SIG-M5 treated with dmso at 0.1 percent for 504 hours (cell line): ENCODE measurements around the gene SLC30A4.

Source experiments
- DNase-seq: peaks from one replicate; lab custom pipeline; 2025; ENCODE audit not compliant: unreplicated experiment; lab: John Stamatoyannopoulos, UW

SLC30A4 gene

DNA sequence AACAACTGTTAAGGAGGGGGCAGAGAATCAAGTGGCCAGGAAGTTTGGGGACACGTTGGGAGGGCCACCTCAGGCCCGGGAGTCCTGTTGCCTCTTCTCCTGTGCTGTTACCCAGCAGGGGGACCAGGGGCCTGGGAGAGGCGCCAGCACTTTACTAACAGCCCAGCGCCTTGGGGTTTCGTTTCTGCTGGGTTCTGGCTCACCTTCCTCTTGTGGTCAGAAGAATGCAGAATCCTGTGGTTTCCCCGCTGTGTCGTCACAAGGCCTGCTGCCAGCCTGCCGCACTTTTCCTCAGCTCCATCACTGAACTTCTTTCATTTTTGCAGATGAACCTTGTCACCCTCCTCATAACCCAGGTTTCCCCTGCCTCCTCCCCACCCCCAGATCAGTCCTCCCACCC lies 67.7 kb downstream of the SLC30A4 start:
- peak; percentile 88 for DNase-seq

DNA sequence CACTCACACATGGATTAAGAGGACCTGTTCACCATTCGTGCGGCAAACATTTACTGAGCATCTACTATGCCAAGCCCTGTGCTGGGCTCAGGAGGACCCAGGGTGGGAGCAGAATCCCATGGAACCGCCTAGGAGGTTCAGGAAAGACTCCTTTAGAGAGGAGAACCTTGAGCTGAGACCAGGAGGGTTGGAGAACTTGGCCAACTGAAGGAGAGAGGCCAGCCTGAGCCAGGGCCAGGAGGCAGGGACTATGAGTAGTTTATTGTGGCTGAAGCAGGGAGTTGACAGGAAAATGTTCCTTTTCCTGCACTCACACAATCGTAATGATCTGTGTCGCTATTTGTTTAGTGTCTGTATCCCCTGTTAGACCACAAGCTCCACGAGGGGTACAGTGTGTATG lies 71.3 kb downstream of the SLC30A4 start:
- no peak for DNase-seq

DNA sequence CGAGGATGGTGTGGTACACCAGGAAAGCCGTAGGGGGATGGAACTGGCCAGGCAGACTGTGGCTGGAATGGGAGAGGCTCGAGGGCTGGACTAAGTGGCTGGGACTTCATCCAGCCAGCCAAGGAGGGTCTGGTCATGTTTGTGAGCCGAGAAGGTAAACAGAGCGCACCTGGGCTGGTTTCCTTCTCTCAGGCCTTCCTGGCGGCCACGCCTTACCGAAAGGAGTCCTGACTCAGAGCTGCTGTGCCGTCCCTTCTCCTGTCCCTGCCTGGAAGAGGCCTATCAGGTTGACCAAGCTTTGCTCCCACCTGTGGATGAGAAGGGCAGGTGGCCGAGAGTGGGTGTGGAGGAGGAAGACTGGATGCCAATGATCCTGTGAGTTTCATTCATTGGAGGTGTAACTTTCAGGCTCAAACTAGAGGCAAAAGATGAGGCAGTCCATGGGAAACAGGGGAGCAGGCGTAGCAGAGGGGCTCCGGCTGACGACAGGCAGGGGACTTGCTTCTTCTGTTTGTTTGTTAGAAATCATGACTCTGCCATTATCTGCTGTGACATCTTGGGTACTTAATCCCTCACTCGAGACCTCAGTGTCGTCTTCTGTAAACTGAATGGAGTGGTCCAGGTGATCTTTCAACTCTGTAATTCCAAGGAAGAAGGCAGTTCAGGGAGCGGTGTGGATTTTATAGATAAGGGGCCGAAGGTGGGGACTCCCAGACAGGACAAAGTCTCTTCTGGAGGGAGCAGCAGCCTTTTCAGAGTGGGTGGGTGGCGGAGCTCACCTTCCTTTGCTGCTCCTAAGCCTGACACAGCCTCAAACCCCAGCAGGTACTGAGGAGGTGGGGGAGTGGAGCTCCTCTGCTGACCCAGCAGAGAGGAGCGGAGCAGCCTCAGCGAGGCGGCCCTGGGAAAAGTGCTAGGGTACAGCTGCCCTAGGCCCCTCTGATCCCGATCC lies 72.4 kb downstream of the SLC30A4 start:
- DNase-seq, result no peak

DNA sequence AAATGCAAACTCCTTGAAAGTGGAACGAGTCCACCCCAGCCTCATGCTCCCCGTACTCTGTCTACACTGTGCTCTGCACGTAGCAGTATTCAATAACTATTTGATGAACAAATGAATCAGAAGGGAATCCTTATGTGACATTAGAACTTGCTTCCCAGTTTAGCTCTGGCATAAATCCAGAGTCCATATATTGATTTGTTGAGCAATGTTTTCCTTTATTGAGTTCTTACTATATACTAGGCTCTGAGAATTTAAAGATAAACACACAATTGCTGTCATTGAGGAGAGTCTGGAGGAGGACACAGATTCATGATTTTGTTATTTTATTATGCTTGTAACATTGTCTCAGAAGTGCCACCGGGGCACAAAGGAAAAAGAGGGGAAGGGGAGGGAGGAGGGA lies 73.2 kb downstream of the SLC30A4 start:
- no peak for DNase-seq

DNA sequence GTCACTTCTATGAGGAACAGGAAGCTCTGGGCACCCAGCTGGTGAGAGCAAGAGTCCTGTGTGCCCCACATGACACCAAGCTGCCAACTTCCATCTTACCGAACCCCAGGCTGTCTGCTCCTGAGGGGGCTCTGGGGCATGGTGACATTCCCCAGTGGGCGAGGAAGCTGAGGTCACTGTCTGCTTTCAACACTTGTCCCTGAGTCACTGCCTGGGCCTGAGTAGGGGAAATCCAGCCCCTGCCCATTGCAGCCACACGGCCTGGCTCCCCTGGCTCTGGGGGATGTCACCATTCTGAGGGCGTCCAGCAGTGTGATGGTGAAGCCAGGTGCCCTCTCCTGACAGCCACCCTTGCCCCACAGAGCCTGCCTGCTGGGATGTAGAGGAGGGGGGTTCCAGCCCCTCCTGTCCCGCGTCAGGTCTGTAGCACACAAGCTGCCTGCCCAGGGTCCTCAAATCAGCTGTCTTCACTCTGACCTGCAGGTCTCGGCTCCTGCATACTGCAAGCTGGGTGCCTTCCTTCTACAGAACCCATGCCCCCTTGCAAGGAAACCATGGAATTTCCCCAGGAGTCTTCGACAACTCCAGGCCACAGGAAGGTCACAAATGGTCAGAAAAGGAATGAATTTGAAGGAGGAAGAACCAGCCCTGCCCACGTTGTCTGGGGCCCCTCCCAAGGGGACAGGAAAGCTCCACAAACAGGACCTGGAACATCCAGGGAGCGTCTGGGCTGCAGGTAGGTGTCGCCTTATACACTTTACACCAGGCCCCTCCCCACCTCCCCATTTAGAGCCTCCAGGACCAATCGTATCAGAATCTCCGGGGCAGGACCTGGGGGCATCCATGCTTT lies 74.3 kb downstream of the SLC30A4 start:
- no peak for DNase-seq

DNA sequence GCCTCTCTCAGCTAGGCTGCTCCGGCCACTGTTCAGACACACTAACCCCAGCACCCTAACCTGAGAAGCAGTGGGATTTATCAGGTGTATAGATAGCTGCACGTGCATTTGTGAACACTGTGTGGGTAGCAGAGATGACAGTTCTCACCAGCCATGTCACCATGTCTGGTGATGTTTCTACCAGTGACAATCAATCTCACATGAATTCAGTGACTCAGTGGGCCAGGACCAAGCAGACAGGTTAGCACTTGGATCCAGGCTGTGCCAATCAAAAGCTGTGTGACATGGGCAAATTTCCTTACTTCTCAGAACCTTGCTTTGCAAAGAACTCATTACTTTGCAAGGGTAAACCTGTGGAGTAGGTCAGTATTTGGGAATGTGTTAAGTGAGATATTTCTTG lies 78.9 kb downstream of the SLC30A4 start:
- DNase-seq, result no peak

DNA sequence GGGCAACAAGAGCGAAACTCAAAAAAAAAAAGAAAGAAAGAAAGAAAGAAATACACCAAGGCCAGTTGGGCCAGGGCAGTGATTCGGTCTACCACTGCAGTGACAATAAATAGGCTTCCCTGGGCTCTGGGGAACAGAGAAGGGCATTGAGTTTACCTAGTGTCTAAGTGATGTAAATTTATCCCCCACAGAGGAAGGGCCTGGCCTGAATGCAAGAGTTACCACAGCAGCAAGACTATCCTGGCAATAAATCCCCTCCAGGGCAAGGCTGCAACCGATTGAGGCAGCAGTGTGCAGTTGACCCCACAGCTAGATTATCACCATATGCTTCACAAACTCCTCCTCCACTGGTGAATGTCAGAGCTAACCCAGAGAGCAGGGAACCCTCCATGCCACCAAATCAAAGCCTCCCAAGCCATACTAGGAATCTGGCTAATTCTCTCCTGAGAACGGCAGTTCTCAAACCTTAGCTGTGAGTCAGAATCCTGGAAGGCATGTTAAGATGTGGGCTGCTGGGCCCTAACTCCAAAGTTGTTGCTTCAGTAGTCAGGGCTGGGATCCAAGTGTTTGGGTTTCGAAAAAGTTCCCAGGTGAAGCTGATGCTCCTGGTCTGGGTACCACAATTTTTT lies 79.9 kb downstream of the SLC30A4 start:
- no peak for DNase-seq

DNA sequence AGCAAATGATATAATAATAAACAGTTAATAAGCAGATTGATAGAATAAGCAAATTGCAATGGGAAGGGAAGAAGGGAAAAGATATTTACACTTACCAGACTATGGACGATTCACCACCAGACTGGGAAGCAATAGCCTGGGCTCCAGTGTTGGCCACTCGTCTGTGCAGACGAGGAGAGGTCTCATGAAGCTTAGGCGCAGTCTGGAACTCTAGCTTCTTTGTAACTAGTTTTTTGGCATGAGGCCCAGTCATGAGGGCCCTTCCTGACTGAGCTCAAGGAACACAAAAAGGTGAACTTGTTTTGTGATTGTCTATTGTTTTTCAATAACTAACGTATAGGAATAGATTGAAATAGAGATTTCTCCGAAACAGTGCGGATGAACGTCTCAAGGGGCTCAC lies 80.9 kb downstream of the SLC30A4 start:
- DNase-seq, result no peak

DNA sequence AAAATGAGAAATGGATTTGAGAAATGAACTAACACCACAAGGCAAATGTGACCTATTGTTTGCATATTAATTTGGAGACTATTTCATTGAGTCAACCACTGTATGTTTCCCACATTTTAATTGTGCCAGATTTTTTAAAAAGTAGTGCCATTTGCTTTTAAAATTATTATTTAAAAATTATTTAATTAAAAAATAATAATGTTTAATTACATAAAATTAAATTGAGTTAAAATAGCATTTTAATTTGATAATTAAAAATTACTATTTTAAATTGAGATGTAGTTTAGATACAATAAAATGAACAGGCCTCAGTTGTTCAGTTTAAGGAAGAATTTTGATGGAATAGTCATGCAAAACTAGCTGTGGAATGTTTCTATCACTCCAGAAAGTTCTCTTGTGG lies 81.5 kb downstream of the SLC30A4 start:
- DNase-seq, result no peak

DNA sequence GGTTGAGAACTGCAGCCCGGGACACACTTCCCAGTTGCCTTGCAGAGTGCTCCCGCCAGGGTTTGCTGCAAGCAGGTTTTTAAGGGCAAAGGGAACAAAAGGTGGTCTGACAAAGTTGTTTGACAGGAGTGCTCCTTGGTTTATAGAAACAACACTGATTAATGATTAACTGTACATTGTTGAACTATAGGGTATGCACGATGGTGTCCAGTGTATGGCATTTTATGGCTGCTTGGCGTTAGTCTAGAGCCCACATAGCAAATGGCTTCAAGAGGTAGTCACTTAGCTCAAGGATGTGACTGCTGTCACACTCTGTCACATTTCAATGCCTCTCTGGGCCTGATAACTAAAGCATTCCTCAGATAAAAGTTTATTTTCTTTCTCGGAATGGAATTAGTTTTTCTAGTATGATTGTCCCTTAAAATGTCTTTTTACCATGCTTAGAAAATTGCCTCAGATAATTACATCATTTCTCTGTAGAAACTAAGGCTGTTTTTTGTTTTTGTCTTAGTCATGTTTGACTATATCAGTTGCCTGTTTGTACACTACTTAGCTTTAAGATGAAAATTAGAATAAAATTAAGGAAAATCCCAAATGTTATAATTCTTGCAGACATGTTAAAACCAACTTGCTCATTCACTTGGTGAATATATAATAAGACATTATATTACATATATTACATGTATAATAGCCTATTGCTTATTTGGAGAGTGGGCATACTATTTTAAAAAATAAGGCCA lies 82.9 kb downstream of the SLC30A4 start:
- no peak for DNase-seq

DNA sequence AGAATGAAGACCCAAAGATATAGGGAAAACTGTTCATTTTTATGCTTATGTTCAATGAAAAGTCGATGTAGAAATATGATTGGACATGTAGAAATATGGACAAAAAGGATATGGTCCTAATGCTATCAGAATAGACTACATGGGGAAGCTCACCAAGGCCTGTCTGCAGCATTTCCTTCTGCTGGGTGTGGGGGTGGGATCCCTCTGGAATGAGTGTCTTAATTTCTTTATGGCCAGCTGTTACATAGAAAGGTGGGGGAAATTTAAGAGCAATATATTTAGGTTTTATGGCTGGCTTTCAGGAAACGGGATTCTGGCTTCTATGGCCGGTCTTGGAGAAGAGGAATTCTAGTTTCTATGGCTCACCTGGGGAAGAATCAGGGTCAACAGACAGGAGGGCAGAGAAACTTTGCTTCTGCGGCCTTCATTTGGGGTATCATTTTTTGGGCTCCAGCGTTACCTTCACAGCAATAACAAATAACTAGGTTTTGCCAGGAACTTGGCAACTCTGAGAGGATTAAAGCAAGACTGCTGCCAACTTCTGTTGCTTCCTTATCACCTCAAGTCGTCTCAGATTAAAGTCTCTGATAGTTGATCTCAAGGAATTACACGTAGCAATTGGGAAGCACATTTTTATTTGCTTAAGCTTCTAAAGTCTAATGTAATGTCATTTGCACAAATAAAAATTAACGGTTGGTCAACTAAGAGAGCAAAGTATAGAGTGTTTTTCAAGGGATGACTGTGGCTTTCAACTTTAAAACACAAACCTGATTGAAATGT lies 87.2 kb downstream of the SLC30A4 start:
- no peak for DNase-seq

DNA sequence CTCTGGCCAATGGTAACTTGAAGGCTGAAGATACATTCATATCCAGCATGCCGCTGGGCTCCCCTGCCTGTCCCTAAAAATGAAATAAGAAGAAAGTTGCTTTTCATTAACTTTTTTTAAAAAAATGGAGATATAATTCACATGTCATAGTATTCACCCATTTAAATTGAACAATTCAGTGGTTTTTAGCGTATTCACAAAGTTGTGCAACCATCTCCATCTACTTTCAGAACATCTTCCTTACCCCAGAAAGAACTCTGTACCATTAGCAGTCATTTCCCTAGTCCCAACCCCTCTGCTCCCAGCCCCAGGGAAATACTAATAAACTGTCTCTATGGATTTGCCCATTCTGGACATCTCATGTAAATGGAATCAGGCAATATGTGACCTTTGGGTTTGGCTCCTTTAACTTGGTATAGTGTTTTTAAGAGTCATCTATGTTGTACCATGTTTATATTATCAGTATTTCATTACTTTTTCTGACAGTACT lies 88.4 kb downstream of the SLC30A4 start:
- no peak for DNase-seq

DNA sequence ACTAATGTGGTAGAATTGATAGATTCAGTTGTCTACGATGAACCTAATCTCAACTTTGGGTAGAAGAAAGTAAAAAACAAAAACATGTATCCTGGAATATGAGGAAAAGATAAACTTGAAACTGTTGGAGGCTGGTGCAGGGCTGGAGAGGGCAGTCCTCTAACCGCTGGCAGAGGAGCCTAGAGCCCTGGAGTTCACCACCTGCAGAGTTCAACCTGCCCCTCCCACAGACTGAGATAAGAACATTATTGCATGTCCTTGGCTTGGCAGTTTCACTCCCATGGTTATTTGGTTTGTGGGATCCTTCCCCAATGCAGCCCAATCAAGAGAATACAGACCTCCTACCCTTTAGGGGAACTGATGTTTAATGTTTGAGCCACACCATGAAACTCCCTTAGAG lies 91.0 kb downstream of the SLC30A4 start:
- DNase-seq, result no peak

DNA sequence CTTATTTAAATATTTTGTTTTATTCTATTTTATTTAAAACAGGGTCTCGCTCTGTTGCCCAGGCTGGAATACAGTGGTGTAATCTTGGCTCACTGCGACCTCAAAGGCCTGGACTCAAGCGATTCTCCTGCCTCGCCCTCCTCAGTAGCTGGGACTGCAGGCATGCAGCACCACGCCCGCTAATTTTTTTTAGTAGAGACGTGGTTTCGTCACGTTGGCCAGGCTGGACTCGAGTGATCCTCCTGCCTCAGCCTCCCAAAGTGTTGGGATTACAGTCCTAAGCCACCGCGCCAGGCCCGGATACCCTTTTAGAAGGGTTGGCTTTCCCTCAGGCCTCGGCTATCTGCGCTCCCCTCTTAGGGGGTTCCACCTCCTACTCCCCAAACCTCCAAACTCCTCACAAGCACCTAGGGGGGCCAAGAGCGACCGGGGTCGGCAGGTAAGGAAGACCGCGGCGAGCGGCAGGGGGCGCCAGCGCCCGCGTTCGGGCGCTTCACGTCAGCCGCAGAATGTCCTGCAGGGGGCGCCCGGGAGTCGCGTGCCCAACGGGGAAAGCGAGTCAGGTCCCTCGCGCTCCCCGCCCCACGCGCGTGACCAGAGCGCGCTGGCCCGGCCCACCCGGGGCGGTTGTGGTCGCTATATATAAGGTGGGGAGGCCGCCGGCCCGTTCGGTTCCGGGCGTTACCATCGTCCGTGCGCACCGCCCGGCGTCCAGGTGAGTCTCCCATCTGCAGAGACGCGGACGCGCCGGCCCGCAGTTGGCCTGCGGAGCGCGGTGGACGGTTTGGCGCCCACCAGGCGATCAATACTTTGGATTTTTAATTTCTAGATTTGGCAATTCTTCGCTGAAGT lies 92.4 kb downstream of the SLC30A4 start:
- no peak for DNase-seq
